Renal cortex interstitium (tissue), 15 donors: ENCODE results near the gene TBC1D3D. TPM values are rescaled to one million over a fixed set of nuclear protein-coding genes. Genes with fewer than 3 reads are reported as not detected.
"Not testable (repeated sequence)": the region's sequence is repeated elsewhere in the genome, so short reads cannot be mapped to it uniquely, and the experiment has no call there.

ENCODE experiments used
- DNase-seq, 11 donors: peaks; one replicate each; pipeline ENCODE4 v3.0.0-alpha.2; 2013; ENCODE audit warnings: low read depth in 9 of 11, low spot score in 4 of 11; ENCODE audit errors: extremely low read depth in 1 of 11
- long read RNA-seq, 16 experiments: transcript quantifications; one replicate each; lab custom pipeline, GENCODE V29; 2026
- polyA plus RNA-seq, 3 donors: library from polyadenylated mRNA; unstranded; fragments of 120-200 nt; gene quantifications; one replicate each; pipeline ENCODE4 v1.2.1, GENCODE V29; 2013; ENCODE audit not compliant: insufficient read length in 3 of 3

TBC1D3D gene
- 1 to 10 TPM in 2 of 3 donors, not detected in 1; 1.2 to 1.4 TPM for polyA plus RNA-seq
- long read RNA-seq, donor 1: 0 reads
- long read RNA-seq, donor 2: 0 reads
- long read RNA-seq, donor 3: 0 reads
- long read RNA-seq, donor 4, partial matches to known transcripts: 16 of 16 reads
- long read RNA-seq, donor 4, other reads (novel, unspliced or antisense): 0 of 16 reads
- long read RNA-seq, donor 5: 0 reads
- long read RNA-seq, donor 6: 0 reads
- long read RNA-seq, donor 7: 0 reads
- long read RNA-seq, donor 8: 0 reads
- long read RNA-seq, donor 9: 0 reads
- long read RNA-seq, donor 10: 0 reads
- long read RNA-seq, donor 11: 0 reads
- long read RNA-seq, donor 12: 0 reads
- long read RNA-seq, donor 13: 0 reads
- long read RNA-seq, donor 14: 0 reads
- long read RNA-seq, donor 15: 0 reads
- long read RNA-seq, donor 16: 0 reads

- DNase-seq: not testable (repeated sequence)
These were observed at the start of gene TBC1D3D for GRCh38 chr17:38003676-38004075. TBC1D3D (plus strand) TSS chr17:38003976; CDS start chr17:38005561, 1,585 bp downstream.

- not testable (repeated sequence) for DNase-seq
These were observed 14.8 kb upstream of the TBC1D3D start, which contains the start of gene TBC1D3L for GRCh38 chr17:37988960-37989359. TBC1D3L (minus strand) TSS chr17:37989060; CDS start chr17:37987520, 1,540 bp downstream.

Other genes with a start within 250 kb of the TBC1D3D start
- gene TBC1D3K, start 79.6 kb upstream of the TBC1D3D start, polyA plus RNA-seq: not detected
- 10 to 100 TPM; 14.5 to 30.3 (median 24.0) TPM for gene TBC1D3L, start 14.9 kb upstream of the TBC1D3D start, polyA plus RNA-seq
- not detected for gene TBC1D3C, start 64.7 kb downstream of the TBC1D3D start, polyA plus RNA-seq
- gene TBC1D3E, start 124.0 kb downstream of the TBC1D3D start, polyA plus RNA-seq: not detected
- not detected for gene TBC1D3, start 188.6 kb downstream of the TBC1D3D start, polyA plus RNA-seq